HK-2 (cell line): ENCODE results near the gene SPATA31E1.
"Not testable (repeated sequence)": the region's sequence is repeated elsewhere in the genome, so short reads cannot be mapped to it uniquely, and the experiment has no call there.

Experiments
- DNase-seq: peaks from one replicate; pipeline ENCODE4 v3.0.0-alpha.2; 2018; ENCODE audit not compliant: unreplicated experiment

SPATA31E1 gene

GRCh38 chr9:87882627-87883026 is at the start of gene SPATA31E1:
Gene SPATA31E1 (plus strand): TSS chr9:87882877. CDS start chr9:87882892, 15 bp downstream.
- DNase-seq = no peak

GRCh38 chr9:87834357-87834756 is 48.3 kb upstream of the SPATA31E1 start:
- no peak for DNase-seq

- DNase-seq = no peak
Observed at GRCh38 chr9:87836536-87836935, 46.1 kb upstream of the SPATA31E1 start.

GRCh38 chr9:87836951-87837705 is 45.5 kb upstream of the SPATA31E1 start:
- no peak for DNase-seq

- no peak for DNase-seq
Observed at GRCh38 chr9:87840134-87840533, 42.5 kb upstream of the SPATA31E1 start.

GRCh38 chr9:87842878-87843585 is 39.6 kb upstream of the SPATA31E1 start:
- no peak for DNase-seq

GRCh38 chr9:87844506-87844905 is 38.2 kb upstream of the SPATA31E1 start:
- DNase-seq = no peak

- DNase-seq = not testable (repeated sequence)
Observed at GRCh38 chr9:87847817-87848216, 34.9 kb upstream of the SPATA31E1 start.

- DNase-seq = no peak
Observed at GRCh38 chr9:87849144-87849758, 33.4 kb upstream of the SPATA31E1 start.

- DNase-seq = no peak
Observed at GRCh38 chr9:87850391-87850790, 32.3 kb upstream of the SPATA31E1 start.

- DNase-seq = not testable (repeated sequence)
Observed at GRCh38 chr9:87851186-87851585, 31.5 kb upstream of the SPATA31E1 start.

GRCh38 chr9:87853302-87853701 is 29.4 kb upstream of the SPATA31E1 start:
- no peak for DNase-seq

GRCh38 chr9:87853876-87854579 is 28.6 kb upstream of the SPATA31E1 start:
- no peak for DNase-seq

GRCh38 chr9:87854580-87854955 is 28.1 kb upstream of the SPATA31E1 start:
- DNase-seq = no peak

GRCh38 chr9:87855061-87855460 is 27.6 kb upstream of the SPATA31E1 start:
- DNase-seq = no peak

GRCh38 chr9:87857141-87857947 is 25.3 kb upstream of the SPATA31E1 start:
- no peak for DNase-seq

- DNase-seq = no peak
Observed at GRCh38 chr9:87857948-87858335, 24.7 kb upstream of the SPATA31E1 start.

- no peak for DNase-seq
Observed at GRCh38 chr9:87859137-87859536, 23.5 kb upstream of the SPATA31E1 start.

GRCh38 chr9:87859786-87860185 is 22.9 kb upstream of the SPATA31E1 start:
- no peak for DNase-seq

- DNase-seq = no peak
Observed at GRCh38 chr9:87861332-87861731, 21.3 kb upstream of the SPATA31E1 start.

GRCh38 chr9:87862536-87863268 is 20.0 kb upstream of the SPATA31E1 start:
- peak; percentile 78 for DNase-seq
